MM.1S (cell line): ENCODE data around the gene CPLX1.
"Not testable (repeated sequence)": the region's sequence is repeated elsewhere in the genome, so short reads cannot be mapped to it uniquely, and the experiment has no call there.

Experiments
- DNase-seq: peaks from one replicate; pipeline ENCODE4 v3.0.0-alpha.2; 2015
- H2AFZ ChIP-seq: fragments of 300-600 bp; sonication (generic); 2 replicates; pipeline ENCODE4 v1.6.0; 2016; ENCODE audit warnings: antibody characterized with exemption, low read length
- H3F3A ChIP-seq: fragments of 300-600 bp; sonication (generic); 2 replicates; pipeline ENCODE4 v1.6.1; 2016; ENCODE audit warnings: mild to moderate bottlenecking, antibody characterized with exemption, low read length, moderate library complexity, mixed read lengths; ENCODE audit not compliant: insufficient read depth
- H3K27ac ChIP-seq: fragments of 300-600 bp; sonication (generic); 2 replicates; pipeline ENCODE4 v1.5.1; 2016; ENCODE audit warnings: mild to moderate bottlenecking, low read length
- H3K27me3 ChIP-seq: fragments of 300-600 bp; sonication (generic); replicated peaks from 2 replicates; pipeline ENCODE4 v1.6.0; 2016; ENCODE audit warnings: low read length; ENCODE audit not compliant: insufficient read depth
- H3K36me3 ChIP-seq: fragments of 300-600 bp; sonication (generic); replicated peaks from 2 replicates; pipeline ENCODE4 v1.6.1; 2016; ENCODE audit warnings: mild to moderate bottlenecking, low read length, mixed read lengths; ENCODE audit not compliant: insufficient read depth
- H3K4me1 ChIP-seq: fragments of 300-600 bp; sonication (generic); 2 replicates; pipeline ENCODE4 v1.6.1; 2016; ENCODE audit warnings: low read length, mixed read lengths
- H3K4me2 ChIP-seq: fragments of 300-600 bp; sonication (generic); 2 replicates; pipeline ENCODE4 v1.6.0; 2016; ENCODE audit warnings: low read depth, low read length
- H3K4me3 ChIP-seq: fragments of 300-600 bp; sonication (generic); 2 replicates; pipeline ENCODE4 v1.5.1; 2016; ENCODE audit warnings: low read length, mixed read lengths
- H3K79me2 ChIP-seq: fragments of 300-600 bp; sonication (generic); 2 replicates; pipeline ENCODE4 v1.6.1; 2016; ENCODE audit warnings: mixed run types, low read length, mixed read lengths
- H3K9ac ChIP-seq: fragments of 300-600 bp; sonication (generic); 2 replicates; pipeline ENCODE4 v1.6.1; 2016; ENCODE audit warnings: low read length, mixed read lengths
- H3K9me2 ChIP-seq: fragments of 300-600 bp; sonication (generic); replicated peaks from 2 replicates; pipeline ENCODE4 v1.6.1; 2016; ENCODE audit warnings: mild to moderate bottlenecking, low read length, mixed read lengths; ENCODE audit not compliant: insufficient read depth
- H3K9me3 ChIP-seq: fragments of 300-600 bp; sonication (generic); replicated peaks from 2 replicates; pipeline ENCODE4 v1.6.1; 2016; ENCODE audit warnings: mild to moderate bottlenecking, low read length, mixed read lengths; ENCODE audit not compliant: insufficient read depth
- H4K20me1 ChIP-seq: fragments of 300-600 bp; sonication (generic); 2 replicates; pipeline ENCODE4 v1.6.1; 2016; ENCODE audit warnings: mild to moderate bottlenecking, low read length, moderate library complexity, mixed read lengths; ENCODE audit not compliant: insufficient read depth
- CTCF ChIP-seq: fragments of 300-600 bp; sonication (generic); IDR thresholded peaks from 2 replicates; pipeline ENCODE4 v1.5.1; 2016; ENCODE audit warnings: antibody characterized with exemption, low read length, mixed read lengths
- EZH2 ChIP-seq: fragments of 300-600 bp; sonication (generic); optimal IDR thresholded peaks from 2 replicates; pipeline ENCODE3; 2017; ENCODE audit warnings: low read depth, mild to moderate bottlenecking, antibody characterized with exemption, low read length, mixed read lengths
- EZH2phosphoT487 ChIP-seq: fragments of 300-600 bp; sonication (generic); IDR thresholded peaks from 2 replicates; pipeline ENCODE4 v1.6.1; 2018; ENCODE audit warnings: antibody characterized with exemption, low read length

Gene CPLX1

GRCh38 chr4:738781-739280 is 87.1 kb downstream of the CPLX1 start:
- H3K36me3 ChIP-seq = no peaks in the 10 kb centered on the region
- H3K9me3 ChIP-seq = no peaks in the 10 kb centered on the region
- H3K27me3 ChIP-seq = no peaks in the 10 kb centered on the region
- no peak for DNase-seq
- no peak overlapping the region for H3K4me2 ChIP-seq
- no peaks in the 10 kb centered on the region for H3K4me1 ChIP-seq
- no peaks in the 10 kb centered on the region for H3K9me2 ChIP-seq
- no peak overlapping the region for H2AFZ ChIP-seq
- no peaks in the 10 kb centered on the region for H3F3A ChIP-seq
- no peaks in the 10 kb centered on the region for H4K20me1 ChIP-seq
- H3K27ac ChIP-seq = no peak overlapping the region
- no peaks in the 10 kb centered on the region for H3K79me2 ChIP-seq
- no peak for TF ChIP-seq CTCF
- TF ChIP-seq EZH2 = no peak
- no peak for TF ChIP-seq EZH2phosphoT487
- no peak overlapping the region for H3K9ac ChIP-seq
- no peak overlapping the region for H3K4me3 ChIP-seq

GRCh38 chr4:736561-736960 is 89.4 kb downstream of the CPLX1 start:
- H3K27ac ChIP-seq, H3K9ac ChIP-seq, H3K4me2 ChIP-seq, DNase-seq, H3K36me3 ChIP-seq, H3K79me2 ChIP-seq, H4K20me1 ChIP-seq, H3K27me3 ChIP-seq, H3K4me1 ChIP-seq, H3F3A ChIP-seq, H3K4me3 ChIP-seq, H2AFZ ChIP-seq, H3K9me3 ChIP-seq, H3K9me2 ChIP-seq: not testable (repeated sequence)

- Histone ChIP-seq H3K9me3 (no peaks in the 10 kb centered on the region), H2AFZ (no peak overlapping the region), H3K36me3 (no peaks in the 10 kb centered on the region), H3K4me3 (no peak overlapping the region), H3K9ac (no peak overlapping the region), H4K20me1 (no peaks in the 10 kb centered on the region), H3K27ac (no peak overlapping the region), H3F3A (no peaks in the 10 kb centered on the region), H3K4me1 (no peaks in the 10 kb centered on the region), H3K4me2 (no peak overlapping the region), H3K79me2 (no peaks in the 10 kb centered on the region), H3K9me2 (no peaks in the 10 kb centered on the region), H3K27me3 (no peaks in the 10 kb centered on the region)
- TF ChIP-seq CTCF (no peak), EZH2phosphoT487 (no peak), EZH2 (no peak)
- no peak for DNase-seq
Measured at GRCh38 chr4:735583-735982, 90.3 kb downstream of the CPLX1 start.
